K562 (cell line): ENCODE measurements around the gene NR2F2. TPM values are rescaled to one million over a fixed set of nuclear protein-coding genes. Genes with fewer than 3 reads are reported as not detected.

Source experiments
- ATAC-seq: fragments of 200-7000 bp; cut with Tn5 transposase; 3 replicates; pipeline ENCODE4 v1.9.1; 2020; ENCODE audit warnings: moderate library complexity
- BruUV-seq: library from RNA; stranded (reverse); fragments of 400-500 nt; replicated peaks from 2 replicates; lab custom pipeline; 2021; lab: Mats Ljungman, UMichigan
- CTCF ChIA-PET: fragments of 300-600 bp; formaldehyde crosslinking; extraction: SDS; loops from one replicate; lab custom pipeline; 2021; ENCODE audit warnings: low intra/inter-chr PET ratio; lab: Yijun Ruan, JAX
- POLR2A ChIA-PET: fragments of 300-600, 350-650 bp; sonication (Branson Sonifier 250); formaldehyde crosslinking; extraction: SDS; loops from one replicate; lab custom pipeline; 2021; ENCODE audit warnings: antibody characterized with exemption, inconsistent platforms; lab: Yijun Ruan, JAX
- DNase-seq, 4 experiments: peaks; one replicate each; pipeline versions ENCODE4 v3.0.0 to v3.0.0-alpha.2; 2011 to 2018; ENCODE audit warnings: low spot score in 3 of 4, mixed read lengths in 3 of 4; ENCODE audit errors: extremely low read depth in 1 of 4
- FAIRE-seq: peaks from 2 replicates; lab custom pipeline; 2011; peaks lifted over from hg19 to GRCh38; lab: Jason Lieb, UNC
- H2AFZ ChIP-seq: 2 replicates; pipeline ENCODE4 v1.6.0; 2011; ENCODE audit warnings: low read depth, low read length, control low read depth, inconsistent platforms
- H3K27ac ChIP-seq: fragments of 200-600 bp; 3 replicates; pipeline ENCODE4 v1.8.0; 2011; ENCODE audit warnings: low read depth, mild to moderate bottlenecking, control low read depth, inconsistent platforms, low read length, moderate library complexity, mixed read lengths; ENCODE audit errors: extremely low read depth
- H3K27me3 ChIP-seq, 2 experiments: fragments of 300-600 bp in 1 of 2; 2 replicates in 1 of 2; 3 replicates in 1 of 2; pipeline versions ENCODE4 v1.6.0 to v1.8.0; 2011; ENCODE audit warnings: inconsistent platforms in 2 of 2, low read length in 2 of 2, mild to moderate bottlenecking in 1 of 2, mixed read lengths in 1 of 2, moderate library complexity in 1 of 2; ENCODE audit not compliant: control insufficient read depth in 2 of 2, insufficient read depth in 2 of 2
- H3K36me3 ChIP-seq: fragments of 300-600 bp; 3 replicates; pipeline ENCODE4 v1.8.0; 2011; ENCODE audit warnings: mild to moderate bottlenecking, low read length, inconsistent platforms; ENCODE audit not compliant: control insufficient read depth, insufficient read depth
- H3K4me1 ChIP-seq, 2 experiments: fragments of 200-600 bp in 1 of 2; replicated peaks in 1 of 2; 2 replicates in 1 of 2; 3 replicates in 1 of 2; pipeline versions ENCODE4 v1.5.1 to v1.8.0; 2011; ENCODE audit warnings: inconsistent platforms in 2 of 2, low read length in 2 of 2, mild to moderate bottlenecking in 1 of 2, mixed read lengths in 1 of 2, moderate library complexity in 1 of 2; ENCODE audit not compliant: control insufficient read depth in 2 of 2, insufficient read depth in 2 of 2
- H3K4me2 ChIP-seq: 2 replicates; pipeline ENCODE4 v1.6.1; 2011; ENCODE audit warnings: low read length, control low read depth, inconsistent platforms, mixed read lengths; ENCODE audit not compliant: insufficient read depth
- H3K4me3 ChIP-seq: fragments of 200-600 bp; sonication (generic), shearing (Covaris generic); 2 replicates; pipeline ENCODE4 v1.5.1; 2016; ENCODE audit warnings: control low read depth, inconsistent platforms
- H3K79me2 ChIP-seq: fragments of 200-600 bp; 3 replicates; pipeline ENCODE4 v1.8.0; 2011; ENCODE audit warnings: low read length, inconsistent platforms; ENCODE audit not compliant: control insufficient read depth, insufficient read depth
- H3K9ac ChIP-seq, 2 experiments: 2 replicates each; pipeline versions ENCODE4 v1.6.0 to v1.6.1; 2011; ENCODE audit warnings: low read depth in 2 of 2, low read length in 2 of 2, control low read depth in 1 of 2, inconsistent platforms in 1 of 2, mild to moderate bottlenecking in 1 of 2, mixed read lengths in 1 of 2; ENCODE audit not compliant: insufficient read depth in 1 of 2
- H3K9me1 ChIP-seq: one replicate; pipeline ENCODE4 v1.6.0; 2011; ENCODE audit warnings: inconsistent platforms, mild to moderate bottlenecking, low read length, moderate library complexity; ENCODE audit not compliant: control insufficient read depth, insufficient read depth
- H3K9me3 ChIP-seq: replicated peaks from 2 replicates; pipeline ENCODE4 v1.5.1; 2011; ENCODE audit warnings: low read depth, low read length, inconsistent platforms; ENCODE audit not compliant: control insufficient read depth, insufficient read depth
- H4K20me1 ChIP-seq: replicated peaks from 2 replicates; pipeline ENCODE4 v1.6.1; 2011; ENCODE audit warnings: low read length, inconsistent platforms, mixed read lengths; ENCODE audit not compliant: control insufficient read depth, insufficient read depth
- ADNP ChIP-seq: fragments of 200-800 bp; sonication (Bioruptor generic); IDR thresholded peaks from 2 replicates; pipeline ENCODE4 v1.6.1; 2016; ENCODE audit warnings: missing genetic modification characterization, missing compliant biosample characterization
- BCOR ChIP-seq: fragments of 450-650 bp; IDR thresholded peaks from 2 replicates; pipeline ENCODE4 v1.6.1; 2016
- E2F1 ChIP-seq: sonication (generic); formaldehyde crosslinking; IDR thresholded peaks from 2 replicates; pipeline ENCODE4 v1.8.1; 2023; ENCODE audit warnings: mild to moderate bottlenecking, missing genetic modification reagents, moderate library complexity
- FOXP4 ChIP-seq: sonication (generic); formaldehyde crosslinking; IDR thresholded peaks from 2 replicates; pipeline ENCODE4 v1.8.0; 2022; ENCODE audit warnings: mild to moderate bottlenecking, missing genetic modification reagents, borderline replicate concordance
- KDM1A ChIP-seq, 2 experiments: fragments of 450-650 bp; IDR thresholded peaks; 2 replicates each; pipeline ENCODE4 v1.6.1; 2016; ENCODE audit warnings: mild to moderate bottlenecking in 2 of 2
- RBM25 ChIP-seq: fragments of 200-400 bp; formaldehyde crosslinking; IDR thresholded peaks from 2 replicates; pipeline ENCODE4 v1.6.1; 2018; ENCODE audit warnings: low read length, low read depth, moderate library complexity; ENCODE audit not compliant: severe bottlenecking
- ZBTB8A ChIP-seq: fragments of 450-650 bp; IDR thresholded peaks from 2 replicates; pipeline ENCODE4 v1.6.1; 2018; ENCODE audit warnings: mild to moderate bottlenecking, moderate library complexity; ENCODE audit not compliant: partially characterized antibody
- WGBS: fragments of 100-300 bp; shearing (Covaris generic); methylation state at CpG from one replicate; pipeline ENCODE4 v1.1.6; 2016; ENCODE audit warnings: low coverage, mixed read lengths; ENCODE audit not compliant: insufficient coverage; ENCODE audit errors: missing lambda C conversion rate; 5-methylcytosine and 5-hydroxymethylcytosine counted together
- in situ Hi-C: fragments of 300-500 bp; cut with MboI; formaldehyde crosslinking; loops from 4 replicates; pipeline ENCODE4 v1.15.0; 2018; ENCODE audit warnings: inconsistent platforms, mixed read lengths
- intact Hi-C: fragments of 100-400 bp; cut with micrococcal nuclease; formaldehyde crosslinking; loops from 2 replicates; pipeline ENCODE4 v1.14.2; 2022
- polyA plus RNA-seq, 8 experiments: library from polyadenylated mRNA; depleted of rRNA in 4 of 8; stranded (reverse) in 5 of 8; unstranded in 3 of 8; fragments of >200 nt; fragmentation: Nextera tagmentation in 2 of 8; fragmentation: Illumina TruSeq in 1 of 8; extraction: Ambion mirVana in 2 of 8; extraction: Trizol in 1 of 8; gene quantifications; 2 replicates each; pipeline versions ENCODE4 v1.2.1 to v1.2.3, GENCODE V29; 2011 to 2014; ENCODE audit warnings: inconsistent platforms in 1 of 8, missing spikeins in 1 of 8
- total RNA-seq, 7 experiments: library from RNA; depleted of rRNA in 6 of 7; stranded (reverse); fragments of >200 nt in 6 of 7; fragmentation: Illumina TruSeq in 2 of 7; extraction: Trizol in 2 of 7; gene quantifications; 2 replicates each; pipeline versions ENCODE4 v1.2.1 to v1.2.3, GENCODE V29; 2011 to 2021; ENCODE audit warnings: low replicate concordance in 1 of 7

Gene NR2F2
- total and polyA plus RNA-seq, 9 of the 15 experiments (the other 6 are each of a cell fraction or from before 2014, with no cell fraction given) = 6.0 to 51.8 (median 11.1) TPM

GRCh38 chr15:96314518-96314917 lies 16.0 kb upstream of the NR2F2 start:
- FAIRE-seq (no peak), DNase-seq (no peak), ATAC-seq (no peak)
- Histone ChIP-seq H3K27ac (no peak overlapping the region), H3K4me2 (no peak overlapping the region), H3K4me1 (peaks cover 4 to 10% of the 10 kb centered on the region in 2 experiments; a peak in 3 of 5 replicates), H3K9me3 (no peaks in the 10 kb centered on the region), H3K27me3 (no peaks in the 10 kb centered on the region), H3K79me2 (no peaks in the 10 kb centered on the region), H3K4me3 (no peak overlapping the region), H2AFZ (no peak overlapping the region), H3K9me1 (no peaks in the 10 kb centered on the region), H4K20me1 (no peaks in the 10 kb centered on the region), H3K36me3 (no peaks in the 10 kb centered on the region), H3K9ac (no peak overlapping the region)
- ChIA-PET POLR2A (interaction anchor here (0.6 kb wide), 1 partner anchor 29 kb away, joined by 3 read pairs; no protein-coding TSS in a partner anchor), CTCF (no interaction called here)
- no TSS peak for BruUV-seq
- TF ChIP-seq KDM1A (IDR thresholded peaks at IDR 0.05) (peak; percentile 42 to 77; a peak in 3 of 4 replicates), ZBTB8A (no peak), BCOR (peak; percentile 85), ADNP (tag) (peak; percentile 69), RBM25 (peak; percentile 96)
- in situ Hi-C loops (no loop called here), intact Hi-C loops (no loop called here)

- Histone ChIP-seq H3K4me2 (no peak overlapping the region), H3K36me3 (no peaks in the 10 kb centered on the region), H3K4me1 (peaks cover 4 to 10% of the 10 kb centered on the region in 2 experiments; a peak in 3 of 5 replicates), H3K9me3 (no peaks in the 10 kb centered on the region), H3K27ac (no peak overlapping the region), H3K27me3 (no peaks in the 10 kb centered on the region), H4K20me1 (no peaks in the 10 kb centered on the region), H3K9me1 (no peaks in the 10 kb centered on the region), H3K79me2 (no peaks in the 10 kb centered on the region), H3K4me3 (no peak overlapping the region), H2AFZ (no peak overlapping the region), H3K9ac (no peak overlapping the region)
- in situ Hi-C loops (no loop called here), intact Hi-C loops (loop anchor here (5.0 kb wide), 1 partner anchor 263 kb away; no protein-coding TSS in a partner anchor)
- ChIA-PET POLR2A (no interaction called here), CTCF (no interaction called here)
- no peak for DNase-seq
- ATAC-seq = no peak
- no TSS peak for BruUV-seq
- WGBS = 91% methylated on average over 1 of the region's 1 CpG
- TF ChIP-seq FOXP4 (no peak), E2F1 (CRISPR knock-in tag) (no peak)
- FAIRE-seq = no peak
These were observed 15.5 kb upstream of the NR2F2 start for GRCh38 chr15:96314963-96315362.
